ENCODE measurements around the gene VCAN.

GRCh38 chr5:83433891-83434290 lies 37.7 kb upstream of the VCAN start:
- TF ChIP-seq CTCF (conservative IDR thresholded peaks at IDR 0.05; ENCODE audit: low read length), result no peak
- TF ChIP-seq EZH2phosphoT487 (IDR thresholded peaks at IDR 0.05; ENCODE audit: borderline replicate concordance, low read depth, low read length), result no peak
